GM21825 (cell line): ENCODE results near the gene ARL15.

ENCODE experiments used
- ATAC-seq: cut with Tn5 transposase; IDR thresholded peaks from one replicate; pipeline ENCODE4 v1.9.1; 2021; ENCODE audit warnings: mild to moderate bottlenecking, moderate library complexity; ENCODE audit not compliant: unreplicated experiment

ARL15 gene

DNA sequence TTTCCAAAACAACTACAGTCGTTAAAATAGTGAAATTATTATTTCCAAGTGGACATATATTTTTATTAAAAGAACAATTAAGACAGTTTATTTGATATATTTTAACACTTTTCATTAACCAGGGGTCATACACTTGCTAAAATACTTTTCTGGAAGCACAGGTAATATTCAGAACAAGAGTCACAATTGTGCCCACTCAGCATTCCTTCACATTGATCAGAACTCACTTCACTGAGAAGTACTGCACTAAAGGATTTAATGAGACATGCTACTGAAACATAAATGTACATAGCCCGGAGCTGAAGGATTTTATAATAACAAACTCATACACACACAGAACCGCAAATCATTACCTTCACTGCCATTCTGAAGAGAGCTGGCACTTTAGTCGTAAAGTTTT lies 361.8 kb downstream of the ARL15 start:
- no peak for ATAC-seq

DNA sequence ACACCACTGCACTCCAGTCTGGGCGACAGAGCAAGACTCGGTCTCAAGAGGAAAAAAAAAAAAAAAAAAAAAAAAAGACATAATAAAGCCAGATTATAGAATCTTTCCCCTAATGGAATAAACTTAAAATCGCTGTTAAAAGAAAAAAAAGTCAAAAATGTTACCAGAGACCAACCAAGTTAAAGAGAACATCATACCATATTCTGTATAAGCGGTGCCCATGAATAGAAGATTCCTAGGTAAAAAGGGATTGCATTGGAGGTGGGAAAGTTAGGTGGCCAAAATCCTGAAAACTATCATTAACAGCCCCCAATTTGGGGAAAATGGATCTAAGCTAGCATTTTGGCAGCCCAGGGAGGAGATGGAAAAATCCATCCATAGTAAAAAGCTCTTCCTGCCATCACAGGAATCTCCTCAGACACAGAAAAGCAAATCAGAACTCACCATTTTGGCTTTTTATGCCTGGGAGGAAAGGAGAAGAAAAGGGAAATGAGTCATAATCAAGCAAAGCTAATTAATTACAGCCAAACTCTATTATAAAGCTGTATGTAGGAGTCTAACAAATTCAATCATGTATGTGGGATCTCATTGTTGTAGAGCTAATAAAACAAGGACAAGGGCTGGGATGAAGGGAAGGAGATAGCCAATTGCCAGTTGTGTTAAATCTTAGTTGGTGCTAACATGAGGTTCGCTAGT lies 363.8 kb downstream of the ARL15 start:
- ATAC-seq = no peak

DNA sequence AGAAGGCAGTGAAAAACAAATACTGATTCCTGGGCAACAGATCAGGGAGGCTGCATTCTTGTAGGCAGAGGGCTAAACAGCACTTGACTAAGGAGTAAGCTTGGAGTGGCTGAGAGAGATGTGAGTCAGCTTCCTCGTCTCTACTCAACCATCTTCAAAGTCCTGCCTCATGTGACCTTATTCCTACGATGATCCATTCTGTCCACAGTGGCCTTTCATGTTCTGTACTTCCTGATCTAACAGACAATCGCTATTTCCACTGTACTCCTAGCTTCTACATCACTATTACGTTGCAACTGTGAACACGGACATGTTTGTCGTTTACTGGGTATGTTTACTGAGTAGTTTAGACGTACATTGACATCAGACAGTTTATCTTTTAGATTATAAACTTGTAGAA lies 365.4 kb downstream of the ARL15 start:
- no peak for ATAC-seq

DNA sequence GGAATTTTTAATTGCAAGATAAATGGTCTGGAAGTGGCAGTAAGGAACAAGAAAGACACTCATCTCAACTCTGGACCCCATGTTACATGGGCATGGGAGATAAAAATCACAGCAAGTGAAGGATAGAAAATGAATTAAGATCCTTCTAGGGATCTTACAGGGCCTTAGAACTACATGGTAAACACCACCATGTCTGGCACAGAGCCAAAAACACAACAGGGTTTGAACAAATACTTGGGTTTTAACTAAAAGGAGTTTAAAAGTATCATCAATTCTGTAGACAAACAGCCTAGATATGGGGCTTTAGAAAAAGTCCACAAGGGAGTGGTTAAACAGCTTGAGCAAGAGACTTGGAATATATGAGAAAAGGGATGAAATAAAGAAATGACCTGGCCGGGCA lies 366.4 kb downstream of the ARL15 start:
- ATAC-seq = no peak

DNA sequence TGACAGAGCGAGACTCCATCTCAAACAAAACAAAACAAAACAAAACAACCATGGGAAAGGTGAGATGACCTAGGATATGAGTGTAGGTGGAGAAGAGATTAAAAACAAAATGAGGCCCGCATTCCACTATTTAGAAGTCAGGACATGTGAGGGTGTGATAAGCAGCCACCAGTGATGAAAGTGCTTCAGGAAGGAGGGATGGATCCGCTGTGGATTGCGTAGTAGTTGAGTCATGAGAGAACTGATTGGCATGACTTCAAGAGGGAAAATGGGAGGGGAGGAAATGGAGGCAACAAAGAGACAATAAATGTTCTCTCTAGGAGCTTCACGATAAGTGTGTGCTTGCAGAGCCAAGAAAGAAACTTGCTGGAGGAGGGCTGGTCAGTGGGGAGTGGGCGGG lies 367.6 kb downstream of the ARL15 start:
- ATAC-seq = no peak

DNA sequence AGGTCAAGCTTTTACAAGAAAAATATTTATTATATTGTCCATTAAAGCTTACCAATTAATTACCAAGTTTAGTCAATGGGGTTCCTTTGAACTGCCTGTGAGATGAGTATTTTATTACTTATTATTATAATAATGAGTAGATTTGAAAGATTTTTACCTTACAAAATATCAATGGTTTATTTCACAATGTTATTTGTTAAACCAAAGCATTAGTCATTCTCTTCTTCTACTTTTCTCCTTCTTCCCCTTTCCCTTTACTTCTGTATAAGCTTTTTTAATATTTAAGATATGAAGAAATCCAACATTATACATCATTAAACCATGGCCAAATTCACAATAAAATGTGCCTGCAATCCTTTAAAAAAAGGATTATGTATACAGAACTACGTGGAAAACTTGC lies 369.5 kb downstream of the ARL15 start:
- no peak for ATAC-seq

DNA sequence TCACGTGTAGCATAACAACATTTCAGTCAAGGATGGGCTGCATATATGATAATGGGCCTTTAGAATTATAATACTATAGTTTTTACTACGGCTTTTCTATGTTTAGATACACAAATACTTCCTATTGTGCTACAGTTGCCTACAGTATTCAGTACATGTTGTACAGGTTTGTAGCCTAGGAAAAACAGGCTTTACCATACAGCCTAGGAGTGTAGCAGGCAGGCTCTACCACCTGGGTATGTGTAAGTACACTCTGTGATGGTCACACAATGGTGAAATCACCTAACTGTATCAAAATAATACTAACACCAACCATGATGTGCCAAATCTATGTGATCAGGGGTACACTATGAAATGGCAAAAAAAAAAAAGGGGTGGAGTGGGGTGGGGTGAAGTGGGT lies 372.9 kb downstream of the ARL15 start:
- ATAC-seq = no peak

DNA sequence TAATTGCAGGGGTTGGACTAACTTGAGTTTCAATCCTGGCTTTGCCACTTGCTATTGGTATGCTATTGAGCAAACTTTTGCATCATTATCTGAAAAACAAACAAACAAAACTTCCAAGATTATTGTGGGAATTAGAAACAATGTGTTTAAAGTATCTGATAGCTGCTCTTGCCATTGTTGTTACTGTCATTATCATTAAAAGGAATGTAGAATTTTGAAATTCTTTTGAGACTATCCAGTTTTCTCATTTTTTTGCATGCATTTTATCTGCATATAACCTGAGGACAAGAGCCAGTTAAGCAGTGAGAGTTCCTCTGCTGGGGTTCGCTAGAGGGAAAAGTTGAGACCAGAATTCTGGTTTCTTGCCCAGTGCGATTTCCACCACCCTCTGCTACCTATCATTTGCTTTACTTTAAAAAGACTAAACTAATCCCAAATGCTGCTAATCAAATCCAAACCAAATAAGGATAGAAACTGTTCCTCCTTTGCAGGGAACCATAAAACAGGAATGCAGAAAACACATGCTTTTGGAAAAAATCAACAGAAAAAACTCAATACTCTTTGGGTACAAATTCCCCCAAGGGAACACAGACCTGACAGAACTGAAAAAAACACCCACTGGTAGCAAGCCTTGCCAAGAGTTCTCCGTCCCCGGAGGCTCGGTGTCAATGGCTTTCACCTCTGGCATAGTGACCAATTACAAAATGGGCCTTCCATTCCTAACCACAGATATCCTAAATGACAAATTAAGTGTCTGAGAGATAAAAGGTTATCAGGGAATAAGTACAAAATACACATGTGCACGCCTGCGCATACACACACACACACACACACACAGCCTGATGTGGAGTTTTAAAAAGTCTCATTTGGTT lies 373.7 kb downstream of the ARL15 start:
- ATAC-seq = no peak

DNA sequence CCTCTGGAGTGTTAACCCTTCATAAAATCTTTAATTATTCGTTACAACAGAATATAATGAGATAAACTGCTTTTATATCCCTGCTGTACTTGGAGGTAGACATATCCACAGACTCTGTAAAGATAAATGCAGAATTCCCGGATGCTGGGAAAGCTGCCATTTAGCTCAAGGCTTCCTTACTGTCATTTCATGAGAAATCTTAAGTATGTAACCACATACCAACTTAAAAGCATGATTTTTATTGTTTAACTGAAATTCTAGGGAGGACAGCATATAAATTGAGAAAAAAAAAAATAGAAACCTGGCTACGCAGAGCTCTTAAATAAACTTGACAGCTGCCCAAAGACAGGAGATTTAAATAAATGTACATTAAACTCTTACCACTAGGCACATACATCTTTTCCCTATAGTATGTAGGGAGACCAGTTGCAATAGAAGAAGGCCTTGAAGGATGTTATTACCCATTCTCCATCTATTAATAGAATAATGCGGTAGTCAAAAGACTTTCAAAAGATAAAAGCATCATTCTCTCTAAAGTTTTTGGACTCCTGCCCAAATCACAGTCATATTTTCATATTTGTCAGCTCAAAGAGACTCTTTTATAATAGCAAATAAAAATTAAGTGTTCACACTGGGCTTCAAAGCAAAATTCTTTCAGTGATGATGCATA lies 376.1 kb downstream of the ARL15 start:
- no peak for ATAC-seq

DNA sequence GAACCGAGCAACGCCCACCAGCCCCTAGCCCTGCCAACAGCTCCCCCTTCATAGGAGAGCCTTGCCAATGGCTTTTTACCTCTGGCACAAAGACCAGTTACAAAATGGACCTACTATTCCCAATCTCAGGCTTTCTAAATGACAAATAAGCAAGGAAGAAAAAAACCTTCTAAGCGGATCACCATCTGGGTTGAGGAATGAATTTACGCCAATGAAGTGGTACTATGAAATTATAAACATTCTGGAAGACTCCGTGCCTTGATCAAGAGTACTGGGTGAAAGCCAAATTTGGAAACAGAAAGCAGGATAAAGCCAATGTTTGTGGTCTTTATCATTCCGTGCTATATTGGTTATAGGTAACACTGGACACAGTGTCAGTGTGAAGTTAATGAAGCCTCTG lies 378.0 kb downstream of the ARL15 start:
- ATAC-seq = no peak

DNA sequence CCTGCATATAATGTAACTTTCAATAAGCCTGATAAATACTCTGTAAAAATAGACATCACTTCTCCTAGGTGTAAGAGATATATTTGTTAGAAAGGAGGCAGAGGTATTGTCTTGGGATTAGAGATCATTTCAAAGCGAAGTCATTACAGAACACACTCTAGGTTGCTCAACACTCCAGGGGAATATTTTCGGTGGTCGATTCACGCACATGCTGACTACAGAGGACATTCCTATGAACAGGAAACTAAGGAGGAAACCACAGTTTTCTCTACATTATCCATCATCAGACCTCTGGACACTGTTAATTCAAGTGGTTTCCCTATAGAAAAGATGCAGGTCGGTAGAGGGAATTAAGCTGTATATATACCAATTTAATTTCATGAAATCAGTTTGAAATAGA lies 379.9 kb downstream of the ARL15 start:
- ATAC-seq = no peak

DNA sequence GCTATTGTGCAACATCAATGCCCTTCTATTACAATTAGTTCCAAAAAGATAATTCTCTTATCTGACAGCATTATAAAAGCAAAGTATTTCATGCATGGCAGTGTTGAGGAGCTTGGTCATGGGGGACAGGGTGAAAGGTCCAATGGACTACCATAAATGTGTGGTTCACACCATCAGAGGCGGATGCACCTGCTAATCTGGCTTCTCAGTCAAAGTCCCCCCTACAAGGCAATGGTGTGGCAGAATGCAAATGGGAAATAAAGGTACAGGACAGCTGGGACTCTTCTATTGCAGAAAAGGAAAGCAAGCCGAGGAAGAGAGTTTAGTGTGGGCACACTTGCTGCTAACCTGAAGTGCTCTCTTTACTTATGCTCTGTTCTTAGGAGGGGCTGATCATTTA lies 380.8 kb downstream of the ARL15 start:
- ATAC-seq = no peak

DNA sequence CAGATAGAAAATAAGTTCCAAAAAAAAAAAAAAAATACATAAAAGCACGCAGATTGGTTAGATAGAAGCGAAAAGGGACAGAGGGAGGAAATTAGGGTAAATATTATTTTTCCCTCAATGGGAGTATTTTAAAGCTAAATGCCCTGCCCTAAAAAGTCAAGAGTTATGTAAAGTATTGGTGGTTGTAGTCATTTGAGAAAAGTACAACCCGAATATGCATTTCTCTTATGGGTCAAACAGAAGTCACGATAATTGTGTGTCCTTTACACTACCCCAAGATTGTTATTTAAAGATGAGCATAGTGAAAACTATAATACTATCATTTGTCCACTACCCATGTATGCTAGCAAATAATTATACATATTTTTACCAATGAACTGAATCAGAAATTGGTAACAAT lies 381.2 kb downstream of the ARL15 start:
- no peak for ATAC-seq

DNA sequence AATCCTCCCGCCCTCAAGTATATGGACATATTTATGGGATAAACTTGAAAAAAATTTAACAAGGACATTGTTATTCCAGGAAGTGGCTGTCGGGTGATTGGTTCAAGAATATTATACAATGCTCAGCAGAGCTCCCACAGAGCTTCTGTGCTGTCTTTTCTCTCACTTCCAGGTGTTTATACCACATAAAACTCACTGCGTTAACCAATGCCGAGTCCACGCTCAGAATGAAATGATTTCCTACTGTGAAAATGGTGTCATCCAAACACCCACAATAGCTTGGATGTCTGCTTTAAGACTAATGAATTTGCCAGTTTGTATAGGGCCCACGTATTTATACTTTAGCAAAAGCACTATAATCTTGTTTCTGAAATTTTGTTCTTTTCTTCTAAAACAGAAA lies 381.7 kb downstream of the ARL15 start:
- ATAC-seq = no peak

DNA sequence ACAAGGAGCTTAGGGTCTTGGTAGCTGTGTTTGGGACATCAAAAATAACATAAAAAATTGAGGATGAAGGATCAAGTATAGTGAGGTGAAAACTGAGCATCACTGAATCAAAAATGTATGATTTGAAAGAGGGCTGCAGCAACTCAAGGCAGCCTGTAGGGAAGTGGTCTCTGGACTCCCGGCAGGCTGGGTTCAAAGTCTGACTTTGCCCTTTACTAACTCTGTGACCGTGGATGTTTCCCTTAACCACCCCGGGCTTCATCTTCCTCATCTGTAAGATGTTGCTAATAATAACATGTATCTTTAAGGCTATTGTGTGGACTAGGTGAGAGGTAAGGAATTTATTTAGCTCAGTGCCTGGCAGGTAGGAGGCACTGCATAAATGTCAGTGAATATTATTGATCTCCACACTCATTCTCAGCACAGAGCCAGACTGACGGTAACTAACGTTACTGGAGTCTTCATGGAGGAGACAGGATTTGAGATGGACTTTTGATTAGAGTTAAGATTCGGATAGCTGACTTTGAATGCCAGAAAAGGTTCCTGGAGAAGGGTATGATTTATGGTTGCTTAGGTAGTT lies 382.6 kb downstream of the ARL15 start:
- no peak for ATAC-seq

DNA sequence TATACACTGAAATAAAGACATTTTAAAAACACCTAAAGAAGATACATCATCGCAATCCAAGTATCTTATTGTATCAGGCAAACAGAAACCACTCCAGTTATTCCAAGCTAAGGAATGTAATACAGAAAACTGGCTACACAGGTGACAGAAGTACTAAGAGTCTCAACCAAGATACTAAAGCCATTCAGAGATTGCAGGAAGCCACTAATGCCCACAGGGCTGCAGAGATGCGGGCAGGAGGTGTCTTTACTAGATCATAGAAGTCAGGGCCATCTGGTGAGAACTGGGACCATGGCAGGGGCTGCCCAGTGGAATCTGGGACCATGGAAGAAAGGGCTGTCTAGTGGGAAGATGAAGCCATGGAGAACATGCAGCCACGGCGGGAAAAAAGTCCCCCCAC lies 384.3 kb downstream of the ARL15 start:
- no peak for ATAC-seq

DNA sequence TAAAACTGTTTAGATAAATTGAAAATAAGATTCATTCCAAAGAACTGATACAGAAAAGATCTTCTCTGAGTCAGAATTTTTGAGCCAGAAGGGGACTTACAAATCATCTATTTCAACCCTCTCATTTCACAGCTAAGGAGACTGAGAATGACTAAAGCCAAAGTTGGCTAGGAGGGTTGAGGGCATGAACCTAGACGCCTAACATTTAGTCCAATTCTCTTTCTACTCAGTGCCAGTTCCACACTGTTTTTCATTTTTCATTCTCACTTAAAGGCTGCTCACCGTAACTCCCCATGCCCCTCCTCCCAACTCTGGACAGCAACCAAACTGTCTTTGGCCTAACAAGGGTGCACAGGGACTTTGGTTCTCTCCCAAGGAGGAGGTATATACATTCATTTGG lies 386.0 kb downstream of the ARL15 start:
- ATAC-seq = no peak

DNA sequence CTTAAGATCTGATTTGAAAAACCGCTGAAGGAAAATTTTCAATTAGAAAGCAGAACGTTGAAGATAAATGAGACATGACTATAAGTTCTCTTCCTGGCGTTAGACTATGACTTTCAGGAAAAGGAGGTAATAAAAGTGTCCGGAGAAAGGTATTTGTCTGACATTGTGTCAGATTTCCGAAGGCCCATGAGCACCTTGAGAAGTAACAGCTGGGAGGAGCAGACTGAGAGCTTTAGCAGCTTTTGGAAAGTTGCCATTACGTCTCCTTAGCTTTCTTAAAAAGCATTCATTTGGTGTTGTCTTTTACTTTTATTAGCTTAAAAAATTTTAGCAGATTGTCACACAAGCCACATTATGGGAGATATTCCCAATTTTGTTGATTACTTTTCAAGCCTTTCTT lies 386.4 kb downstream of the ARL15 start:
- ATAC-seq = no peak

DNA sequence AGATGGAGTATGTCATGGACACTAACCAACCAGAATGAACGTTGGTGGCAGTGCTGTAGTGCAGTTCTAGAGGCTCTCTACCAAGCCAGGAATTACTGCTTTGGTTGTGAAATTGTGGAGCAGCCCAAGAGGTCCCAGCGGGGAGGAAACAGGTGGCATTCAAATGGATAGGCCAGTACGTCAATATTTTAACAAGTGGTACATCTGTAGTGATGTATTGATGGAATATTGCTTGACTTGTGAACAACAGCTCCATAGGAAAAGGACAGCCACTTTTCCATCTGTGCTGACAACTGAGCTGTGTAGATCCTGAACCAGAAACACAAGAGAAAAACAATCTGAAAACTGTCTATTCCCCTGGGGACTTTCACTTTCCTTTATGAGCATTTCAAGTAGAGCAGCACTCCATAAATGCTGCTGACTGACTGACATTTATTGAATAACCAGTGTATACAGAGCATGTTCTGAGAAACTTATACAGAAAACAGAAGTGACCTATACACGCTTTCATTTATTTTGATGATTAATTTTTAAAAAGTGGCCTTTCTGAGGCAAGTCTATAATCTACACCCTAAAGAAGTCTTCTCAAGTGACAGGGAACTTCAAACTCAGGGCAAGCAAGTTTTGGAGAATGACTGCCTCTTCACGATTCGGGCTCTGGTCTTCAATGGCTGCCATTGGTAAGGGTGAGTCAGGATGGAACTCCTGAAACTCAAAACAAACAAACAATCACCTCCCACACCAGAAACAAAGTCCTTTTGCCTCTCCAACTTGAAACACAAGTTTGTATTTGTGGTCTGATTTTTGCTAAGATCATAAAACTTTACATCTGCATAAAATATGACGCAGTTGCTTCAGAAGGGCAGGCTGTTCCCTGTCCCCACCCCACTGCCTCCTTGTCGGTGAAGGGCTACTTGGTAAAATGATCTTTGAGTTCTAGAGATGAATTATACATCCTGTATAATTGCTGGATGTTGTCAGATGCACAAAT lies 387.6 kb downstream of the ARL15 start:
- no peak for ATAC-seq

DNA sequence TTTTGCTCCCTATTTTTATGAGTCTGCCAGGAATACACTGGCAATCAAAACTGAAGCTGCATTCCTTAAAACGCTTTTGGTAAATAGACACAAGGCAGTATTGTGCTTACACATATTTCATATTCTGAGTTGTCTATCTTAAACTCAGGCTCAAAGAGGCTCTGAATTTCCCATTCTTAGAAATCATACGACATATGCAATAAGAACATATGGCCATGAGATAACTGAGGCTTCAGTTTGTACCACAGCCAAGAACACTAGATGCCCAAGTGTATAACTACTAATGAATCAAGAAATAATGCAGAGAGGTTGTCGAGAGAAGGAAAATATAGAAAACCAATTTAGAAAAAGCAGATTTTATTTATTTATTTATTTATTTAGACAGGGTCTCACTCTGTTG lies 392.5 kb downstream of the ARL15 start:
- ATAC-seq = no peak
